Fibroblast of skin of back (primary cell): Measurements from ENCODE around the gene RCHY1. TPM values are rescaled to one million over a fixed set of nuclear protein-coding genes. Genes with fewer than 3 reads are reported as not detected.
"Not testable (repeated sequence)": the region's sequence is repeated elsewhere in the genome, so short reads cannot be mapped to it uniquely, and the experiment has no call there.

Source experiments
- DNase-seq: peaks from one replicate; pipeline ENCODE4 v3.0.0-alpha.2; 2013
- polyA plus RNA-seq, 2 experiments: library from polyadenylated mRNA; unstranded; fragments of 120-200 nt; gene quantifications; one replicate each; pipeline ENCODE4 v1.2.1, GENCODE V29; 2013; ENCODE audit not compliant: insufficient read length in 2 of 2

RCHY1 gene
- 12.5 TPM for polyA plus RNA-seq (2013, experiment 1 of 2; ENCODE audit: insufficient read length)
- 9.4 TPM for polyA plus RNA-seq (2013, experiment 2 of 2; ENCODE audit: insufficient read length)

DNA sequence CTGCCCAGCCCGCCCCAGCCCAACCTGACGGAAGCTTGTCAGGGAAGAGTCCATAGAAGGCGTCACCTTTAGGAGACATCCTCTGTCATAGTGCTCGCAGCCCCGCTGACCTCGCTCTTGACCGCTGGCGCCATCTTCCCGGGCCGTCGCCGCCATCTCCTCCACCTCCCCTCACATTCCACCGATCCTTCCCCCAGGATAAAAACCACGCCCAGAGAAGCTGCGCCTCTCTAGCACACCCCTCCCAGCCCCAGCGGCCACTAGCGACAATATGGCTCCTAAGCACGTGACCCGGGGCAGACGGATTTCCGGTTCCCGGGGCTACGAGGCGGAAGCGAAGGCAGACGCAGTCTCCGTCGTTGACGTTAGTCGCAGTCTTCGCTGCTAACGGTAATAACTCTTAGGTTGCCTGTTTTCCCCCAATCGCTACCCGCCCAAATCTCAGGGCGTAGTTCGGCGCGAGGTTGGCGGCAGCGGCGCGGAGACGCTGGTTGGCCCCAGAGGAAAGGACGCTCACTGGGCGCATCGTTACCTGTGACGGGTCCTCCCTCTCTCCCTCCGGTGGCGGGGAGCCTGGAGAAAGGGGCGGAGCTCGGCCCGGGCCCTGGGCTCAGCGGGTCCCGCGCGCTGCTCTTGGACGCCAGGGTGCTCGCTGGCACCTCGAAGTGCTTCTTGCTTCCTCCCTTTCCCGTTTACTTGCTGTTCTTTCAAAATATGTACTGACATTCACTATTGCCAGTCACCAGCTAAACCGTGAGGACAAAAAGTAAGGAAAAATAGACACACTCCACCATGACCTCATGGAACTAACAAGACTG lies at the start of gene RCHY1, which contains the start of gene THAP6:
RCHY1 (minus strand) TSS at position 273 of the 818 bp plus-strand sequence; CDS start at position 156, 117 bp downstream.
THAP6 (plus strand) TSS at position 343 of the 818 bp plus-strand sequence. CDS start 980 bp downstream, outside the sequence.
- peak; percentile 97 for DNase-seq

DNA sequence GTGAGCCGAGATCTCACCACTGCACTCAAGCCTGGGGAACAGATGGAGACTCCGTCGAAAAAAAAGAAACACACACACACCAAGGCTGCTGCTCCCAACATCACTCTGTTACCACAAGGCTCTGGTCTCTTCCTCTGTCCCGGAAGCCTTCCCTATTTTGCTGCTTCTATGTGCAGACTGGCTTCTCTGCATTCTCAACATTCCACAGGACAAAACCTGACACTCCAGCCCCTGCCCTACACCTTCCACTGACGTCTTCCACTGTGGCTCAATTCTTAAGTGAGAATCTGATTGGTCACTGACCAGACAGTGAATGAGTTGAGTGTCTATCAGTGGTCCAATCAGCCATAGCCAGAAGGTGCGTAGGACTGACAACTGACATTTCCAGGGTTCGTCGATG lies 47.6 kb upstream of the RCHY1 start:
- DNase-seq = no peak

DNA sequence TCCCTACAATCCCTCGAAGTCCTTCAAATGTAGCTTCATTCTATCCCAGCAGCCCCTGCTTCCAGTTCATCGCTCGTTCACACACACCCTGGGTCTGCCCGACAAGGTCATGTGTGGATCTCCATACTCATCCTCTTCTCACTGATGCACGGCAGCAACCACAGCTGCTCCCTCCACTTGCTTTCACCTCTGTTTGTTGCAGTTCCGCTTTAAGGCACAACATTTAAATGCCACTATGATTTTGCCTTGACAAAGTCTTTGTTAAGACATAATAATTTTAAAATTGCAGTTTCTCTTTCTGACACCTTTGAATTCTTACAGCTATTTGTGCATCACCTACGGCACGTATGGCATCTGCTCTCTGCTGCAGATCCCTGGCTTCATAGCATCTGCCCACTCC lies 43.5 kb upstream of the RCHY1 start:
- no peak for DNase-seq

DNA sequence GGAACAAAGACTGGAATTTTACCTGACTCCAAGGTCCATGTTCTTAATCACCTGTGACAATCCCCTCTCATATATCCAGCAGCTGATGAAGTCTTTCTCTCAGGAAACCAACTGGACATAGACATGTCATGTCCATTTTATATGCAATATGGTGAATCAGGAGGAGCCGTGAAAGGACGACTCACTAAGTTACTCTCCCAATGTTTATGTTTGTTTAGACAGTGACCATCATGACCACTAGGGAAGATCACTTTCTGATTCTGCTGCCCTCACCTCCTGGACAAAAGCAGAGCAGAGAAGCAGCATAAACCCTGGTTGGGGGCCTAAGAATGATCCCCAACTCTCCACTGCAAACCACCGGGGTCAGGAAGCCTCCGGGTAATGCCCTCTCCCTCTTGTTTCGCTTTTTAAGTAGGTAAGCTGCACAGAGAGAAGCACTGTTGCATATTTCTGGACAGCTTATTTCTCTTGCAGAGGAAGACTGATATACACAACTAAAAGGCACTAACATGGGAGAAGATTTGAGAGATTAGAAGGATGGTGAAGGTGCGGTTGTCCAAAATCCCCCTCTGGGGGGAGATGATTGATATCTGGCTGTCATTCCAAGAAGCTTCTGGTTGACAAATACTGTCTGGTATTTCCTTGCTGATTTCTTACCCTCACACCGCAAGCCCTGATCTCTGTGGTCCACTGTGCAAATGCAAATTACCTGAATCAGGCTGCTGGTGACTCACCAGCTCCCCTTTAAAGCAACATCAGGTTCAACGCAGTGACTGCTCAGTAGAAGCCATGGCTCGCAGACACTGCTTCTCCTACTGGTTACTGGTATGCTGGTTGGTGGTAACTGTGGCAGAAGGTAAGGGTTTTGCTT lies 41.3 kb upstream of the RCHY1 start, which contains the start of gene ODAPH:
ODAPH (plus strand) TSS at position 773 of the 871 bp plus-strand sequence; CDS start at position 790, 17 bp downstream.
- DNase-seq = peak; percentile 2

DNA sequence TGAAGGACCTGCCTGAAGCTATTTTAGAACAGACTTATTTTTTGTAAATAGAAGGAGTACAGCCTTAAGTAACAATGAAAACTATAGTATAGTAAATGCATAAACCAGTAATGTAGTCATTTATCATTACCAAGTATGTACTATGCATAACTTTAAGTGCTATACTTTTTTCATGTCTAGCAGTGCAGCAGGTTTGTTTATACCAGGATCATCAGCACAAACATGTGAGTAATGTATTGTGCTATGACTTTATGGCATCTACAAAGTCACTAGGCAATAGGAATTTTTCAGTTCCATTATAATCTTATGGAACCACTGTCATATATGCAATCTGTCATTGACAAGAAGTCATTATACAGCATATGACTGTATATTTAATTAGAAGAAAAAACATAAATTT lies 38.2 kb upstream of the RCHY1 start:
- DNase-seq = no peak

DNA sequence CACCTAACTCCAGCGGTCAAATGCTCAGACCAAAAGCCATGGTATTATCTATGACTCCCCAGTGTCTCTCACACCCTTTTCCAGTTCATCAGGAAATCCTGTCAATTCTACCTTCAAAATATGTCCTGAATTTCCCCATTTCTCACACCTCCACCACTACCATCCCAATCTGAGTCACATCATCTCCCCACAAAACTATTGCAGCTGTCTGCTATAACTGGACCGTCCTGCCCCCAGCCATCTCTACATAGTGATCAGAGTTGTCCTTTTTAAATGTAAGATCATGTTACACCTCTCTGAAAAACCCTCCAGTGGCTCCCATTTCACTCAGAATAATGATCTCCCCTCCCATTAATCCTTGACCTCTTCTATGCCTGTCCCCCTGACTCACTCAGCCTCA lies 34.8 kb upstream of the RCHY1 start:
- DNase-seq = no peak

DNA sequence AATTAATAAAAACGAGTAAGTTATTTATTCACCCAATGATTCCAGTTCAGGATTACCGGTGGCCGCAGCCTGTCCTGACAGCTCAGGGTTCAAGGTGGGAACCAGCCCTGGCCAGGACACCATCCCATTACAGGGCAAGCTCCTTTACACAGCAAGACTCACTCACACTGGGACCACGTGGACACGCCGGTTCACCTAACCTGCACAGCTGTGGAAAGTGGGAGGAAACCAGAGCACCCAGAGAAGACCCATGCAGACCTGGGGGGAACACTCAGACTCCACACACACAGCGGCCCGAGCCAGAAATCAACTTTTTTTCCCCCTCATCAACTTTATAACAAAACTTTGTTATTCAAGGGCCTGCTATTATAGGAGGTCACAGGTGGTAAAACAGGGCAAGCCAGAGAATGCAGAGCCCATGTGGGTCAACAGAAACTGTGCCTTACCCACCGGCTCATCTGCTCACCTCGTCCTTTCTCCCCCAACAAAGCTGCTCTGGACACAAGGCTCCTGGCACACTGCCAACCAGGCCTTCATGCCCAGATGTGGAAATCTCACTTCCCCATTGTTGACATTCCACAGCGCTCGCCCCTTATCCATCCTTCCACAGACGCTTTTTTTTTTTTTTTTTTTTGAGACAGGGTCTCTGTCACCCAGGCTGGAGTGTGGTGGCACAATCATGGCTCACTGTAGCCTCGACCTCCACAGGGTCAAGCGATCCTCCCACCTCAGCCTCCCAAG lies 33.6 kb upstream of the RCHY1 start:
- DNase-seq = peak; percentile 32

DNA sequence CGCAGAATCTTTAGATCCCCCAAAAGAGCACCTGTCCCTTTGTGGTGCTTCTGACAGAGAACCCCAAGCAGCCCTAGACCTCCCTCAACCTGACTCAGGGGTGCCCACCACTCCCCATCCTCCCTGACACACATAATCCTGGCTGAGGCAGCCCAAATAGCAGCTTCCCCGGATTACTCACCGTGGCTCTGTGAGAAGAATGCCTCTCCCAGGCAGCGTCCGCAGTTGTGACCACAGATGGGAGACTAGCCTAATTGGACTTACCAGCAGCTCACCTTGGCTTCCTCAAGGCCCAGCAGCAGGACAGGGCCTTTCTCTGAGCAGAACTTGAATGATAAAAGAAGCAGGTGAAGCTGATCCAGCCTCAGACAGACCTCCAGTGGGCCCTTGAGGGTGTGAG lies 31.3 kb upstream of the RCHY1 start:
- peak; percentile 41 for DNase-seq

DNA sequence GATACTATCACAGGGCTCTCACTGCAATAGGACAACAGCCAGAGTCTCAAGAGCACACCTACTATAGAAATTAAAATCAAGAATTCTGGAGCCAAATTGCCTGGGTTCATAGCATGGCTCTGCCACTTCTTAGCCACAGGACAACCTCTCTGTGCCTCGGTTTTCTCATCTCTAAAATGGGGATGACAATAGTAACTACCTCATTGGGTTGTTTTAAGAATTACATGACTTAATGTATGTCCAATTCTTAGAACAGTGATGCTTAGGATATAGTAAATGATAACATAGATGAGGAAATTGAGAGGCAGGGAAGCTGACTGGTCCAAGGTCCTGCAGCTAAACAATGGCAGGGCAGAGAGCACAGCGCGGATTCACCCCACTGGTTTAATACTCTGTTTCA lies 30.7 kb upstream of the RCHY1 start:
- DNase-seq = no peak

DNA sequence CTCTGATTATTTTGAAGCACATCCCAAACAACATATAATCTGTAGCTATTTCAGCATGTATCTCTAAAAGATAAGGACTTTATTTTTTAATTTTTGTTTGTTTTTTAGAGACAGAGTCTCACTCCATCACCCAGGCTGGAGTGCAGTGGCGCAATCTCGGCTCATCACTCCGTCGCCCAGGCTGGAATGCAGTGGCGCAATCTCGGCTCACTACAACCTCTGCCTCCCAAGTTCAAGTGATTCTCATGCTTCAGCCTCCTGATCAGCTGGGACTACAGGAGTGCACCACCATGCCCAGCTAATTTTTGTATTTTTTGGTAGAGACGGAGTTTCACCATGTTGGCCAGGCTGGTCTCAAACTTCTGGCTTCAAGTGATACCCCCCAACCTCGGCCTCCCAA lies 30.0 kb upstream of the RCHY1 start:
- DNase-seq = not testable (repeated sequence)

DNA sequence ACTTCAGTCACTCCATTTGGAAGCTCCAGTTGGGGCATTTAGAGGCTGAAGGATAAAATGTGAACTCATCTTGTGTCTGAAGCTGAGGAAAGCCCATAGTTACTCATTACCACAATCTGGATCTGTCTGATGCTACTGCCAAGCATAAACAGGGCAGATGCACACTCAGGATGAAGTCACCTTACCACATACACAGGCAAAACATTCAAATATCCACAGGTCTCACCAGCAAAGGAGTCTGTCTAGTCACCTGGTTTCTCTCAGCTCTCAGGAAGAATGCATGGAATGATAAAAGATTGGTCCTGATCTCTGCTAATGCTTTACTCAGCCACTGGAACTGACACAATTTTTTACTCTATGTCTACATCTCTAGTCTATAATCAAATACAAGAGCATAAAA lies 28.6 kb upstream of the RCHY1 start:
- DNase-seq = peak; percentile 51

DNA sequence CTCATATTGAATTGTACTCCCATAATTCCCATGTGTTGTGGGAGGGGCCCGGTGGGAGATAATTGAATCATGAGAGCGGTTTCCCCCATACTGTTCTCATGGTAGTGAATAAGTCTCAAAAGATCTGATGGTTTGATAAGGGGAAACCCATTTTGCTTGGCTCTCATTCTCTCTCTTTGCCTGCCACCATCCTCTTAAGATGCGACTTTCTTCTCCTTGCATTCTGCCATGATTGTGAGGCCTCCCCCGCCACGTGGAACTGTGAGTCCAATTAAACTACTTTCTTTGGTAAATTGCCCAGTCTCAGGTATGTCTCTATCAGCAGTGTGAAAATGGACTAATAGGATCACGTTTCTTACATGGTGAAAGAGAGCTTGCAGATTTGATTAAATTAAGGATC lies 23.1 kb upstream of the RCHY1 start:
- not testable (repeated sequence) for DNase-seq

DNA sequence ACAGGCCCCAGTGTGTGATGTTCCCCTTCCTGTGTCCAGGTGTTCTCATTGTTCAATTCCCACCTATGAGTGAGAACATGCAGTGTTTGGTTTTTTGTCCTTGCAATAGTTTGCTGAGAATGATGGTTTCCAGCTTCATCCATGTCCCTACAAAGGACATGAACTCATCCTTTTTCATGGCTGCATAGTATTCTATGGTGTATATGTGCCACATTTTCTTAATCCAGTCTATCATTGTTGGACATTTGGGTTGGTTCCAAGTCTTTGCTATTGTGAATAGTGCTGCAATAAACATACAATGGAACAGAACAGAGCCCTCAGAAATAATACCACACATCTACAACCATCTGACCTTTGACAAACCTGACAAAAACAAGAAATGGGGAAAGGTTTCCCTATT lies 19.7 kb upstream of the RCHY1 start:
- DNase-seq = not testable (repeated sequence)

DNA sequence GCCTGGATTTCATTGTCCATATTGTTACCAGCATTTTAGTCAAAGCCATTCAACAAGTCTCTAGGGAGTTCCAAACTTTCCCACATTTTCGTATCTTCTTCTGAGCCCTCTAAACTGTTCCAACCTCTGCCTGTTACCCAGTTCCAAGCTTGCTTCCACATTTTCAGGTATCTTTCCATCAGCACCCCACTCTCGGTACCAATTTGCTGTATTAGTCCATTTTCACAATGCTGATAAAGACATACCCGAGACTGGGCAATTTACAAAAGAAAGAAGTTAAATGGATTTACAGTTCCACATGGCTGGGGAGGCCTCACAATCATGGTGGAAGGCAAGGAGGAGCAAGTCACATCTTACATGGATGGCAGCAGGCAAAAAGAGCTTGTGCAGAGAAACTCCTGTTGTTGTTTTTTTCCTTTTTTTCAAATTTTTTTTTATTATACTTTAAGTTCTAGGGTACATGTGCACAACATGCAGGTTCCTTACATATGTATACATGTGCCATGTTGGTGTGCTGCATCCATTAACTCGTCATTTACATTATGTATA lies 19.2 kb upstream of the RCHY1 start:
- DNase-seq = not testable (repeated sequence)

DNA sequence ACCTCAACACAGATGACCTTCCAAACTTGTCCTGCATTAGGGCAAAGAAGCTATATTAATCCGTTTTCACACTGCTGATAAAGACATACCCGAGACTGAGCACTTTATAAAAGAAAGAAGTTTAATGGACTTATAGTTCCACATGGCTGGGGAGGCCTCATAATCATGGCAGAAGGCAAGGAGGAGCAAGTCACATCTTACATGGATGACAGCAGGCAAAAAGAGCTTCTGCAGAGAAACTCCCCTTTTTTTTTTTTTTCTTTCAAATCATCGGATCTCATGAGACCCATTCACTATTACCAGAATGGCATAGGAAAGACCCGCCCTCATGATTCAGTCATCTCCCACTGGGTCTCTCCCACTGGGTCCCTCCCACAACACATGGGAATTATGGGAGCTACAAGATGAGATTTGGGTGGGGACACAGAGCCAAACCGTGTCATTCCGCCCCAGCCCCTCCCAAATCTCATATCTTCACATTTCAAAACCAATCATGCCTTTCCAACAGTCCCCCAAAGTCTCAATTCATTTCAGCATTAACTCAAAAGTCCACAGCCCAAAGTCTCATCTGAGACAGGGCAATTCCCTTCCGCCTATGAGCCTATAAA lies 17.4 kb upstream of the RCHY1 start:
- not testable (repeated sequence) for DNase-seq

DNA sequence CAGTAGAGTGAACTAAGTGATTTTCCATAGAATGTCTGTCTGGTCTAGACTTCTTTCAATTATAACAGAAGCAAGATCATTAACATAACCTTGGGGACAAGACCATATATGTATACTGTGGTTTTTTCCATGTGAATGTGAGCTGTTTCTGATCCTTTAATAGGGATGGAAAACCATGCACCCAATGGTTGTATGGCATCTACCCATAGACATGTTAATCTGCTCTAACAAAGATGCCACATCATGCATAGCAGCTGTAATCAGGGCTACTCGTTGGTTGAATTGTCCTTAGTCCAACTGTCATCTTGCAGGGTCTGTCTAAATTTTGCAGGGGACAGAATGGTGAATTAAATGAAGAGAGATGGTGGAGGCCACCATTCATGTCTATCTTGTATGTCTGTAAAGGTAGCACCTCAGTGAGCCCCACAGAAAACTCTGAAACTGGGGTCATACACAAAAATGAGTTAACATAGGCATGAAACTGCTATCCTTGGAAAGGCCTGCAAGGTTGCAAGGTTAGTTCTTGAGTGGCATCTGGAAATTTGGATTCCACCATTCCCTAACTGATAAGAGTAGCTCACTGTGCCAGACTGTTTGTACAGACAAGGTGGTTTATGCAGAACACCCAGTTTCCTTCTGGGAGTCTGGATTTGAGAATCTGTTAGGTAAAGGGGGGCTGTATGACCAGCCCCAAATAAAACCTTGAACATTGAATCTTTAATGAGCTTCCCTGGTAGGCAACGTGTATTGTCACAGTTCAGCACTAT lies 16.5 kb upstream of the RCHY1 start:
- DNase-seq = no peak

DNA sequence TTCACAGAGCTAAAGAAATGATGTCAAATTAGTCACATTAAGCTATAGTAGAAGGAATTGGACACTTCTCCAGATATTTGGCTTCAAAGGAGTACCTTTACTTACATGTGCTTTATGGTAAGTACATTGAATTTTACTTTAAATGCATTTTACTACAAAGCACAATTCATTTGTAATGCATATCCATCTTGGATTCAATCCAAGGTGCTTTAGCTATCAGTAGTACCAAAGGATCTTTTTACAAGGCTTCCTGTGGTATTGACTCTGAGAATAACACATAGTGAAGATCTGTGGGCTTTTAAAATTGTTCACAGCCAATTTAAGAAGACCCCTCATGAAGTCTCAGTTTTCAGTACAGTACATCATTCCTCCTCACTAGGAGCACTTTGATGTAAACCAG lies 13.3 kb upstream of the RCHY1 start:
- no peak for DNase-seq

DNA sequence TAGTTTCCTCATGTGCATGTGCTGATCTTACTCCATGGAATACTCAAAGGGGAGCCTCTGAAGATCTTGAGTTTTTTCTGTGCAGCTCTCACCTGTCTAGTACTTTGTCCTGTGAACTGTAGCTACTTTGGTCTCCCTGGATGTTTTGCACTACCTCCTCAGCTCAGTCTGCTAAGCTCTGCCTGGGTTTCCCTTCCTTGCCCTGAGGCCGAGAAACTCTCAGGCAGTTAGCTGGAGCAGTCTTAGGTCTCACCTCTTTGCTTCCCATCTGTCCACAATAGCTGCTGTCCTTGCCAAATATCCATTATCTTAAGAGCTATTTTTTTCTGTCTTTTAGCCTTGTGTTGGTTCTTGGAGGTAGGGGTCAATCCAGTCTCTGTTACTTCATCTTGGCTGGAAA lies 11.7 kb upstream of the RCHY1 start:
- no peak for DNase-seq

DNA sequence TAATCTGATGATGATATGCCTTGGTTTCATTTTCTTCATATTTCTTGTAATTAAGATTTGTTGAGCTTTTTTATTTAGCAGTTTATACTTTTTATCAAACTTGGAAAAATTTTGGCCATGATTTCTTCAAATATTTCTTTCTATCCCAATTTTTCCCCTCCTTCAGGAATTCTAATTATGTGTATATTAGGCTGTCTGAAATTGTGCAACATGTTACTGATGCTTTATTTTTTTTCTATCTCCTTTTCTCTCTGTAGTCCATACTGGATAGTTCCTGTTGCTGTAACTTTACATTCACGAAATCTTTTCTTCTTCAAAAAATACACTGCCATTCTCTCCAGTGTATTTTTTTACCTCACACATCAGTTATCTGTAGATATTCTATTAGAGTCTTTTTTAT lies 10.9 kb upstream of the RCHY1 start:
- DNase-seq = no peak

DNA sequence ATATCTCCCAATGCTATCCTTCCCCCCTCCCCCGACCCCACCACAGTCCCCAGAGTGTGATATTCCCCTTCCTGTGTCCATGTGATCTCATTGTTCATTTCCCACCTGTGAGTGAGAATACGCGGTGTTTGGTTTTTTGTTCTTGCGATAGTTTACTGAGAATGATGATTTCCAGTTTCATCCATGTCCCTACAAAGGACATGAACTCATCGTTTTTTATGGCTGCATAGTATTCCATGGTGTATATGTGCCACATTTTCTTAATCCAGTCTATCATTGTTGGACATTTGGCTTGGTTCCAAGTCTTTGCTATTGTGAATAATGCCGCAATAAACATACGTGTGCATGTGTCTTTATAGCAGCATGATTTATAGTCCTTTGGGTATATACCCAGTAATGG lies 5.2 kb upstream of the RCHY1 start:
- not testable (repeated sequence) for DNase-seq

DNA sequence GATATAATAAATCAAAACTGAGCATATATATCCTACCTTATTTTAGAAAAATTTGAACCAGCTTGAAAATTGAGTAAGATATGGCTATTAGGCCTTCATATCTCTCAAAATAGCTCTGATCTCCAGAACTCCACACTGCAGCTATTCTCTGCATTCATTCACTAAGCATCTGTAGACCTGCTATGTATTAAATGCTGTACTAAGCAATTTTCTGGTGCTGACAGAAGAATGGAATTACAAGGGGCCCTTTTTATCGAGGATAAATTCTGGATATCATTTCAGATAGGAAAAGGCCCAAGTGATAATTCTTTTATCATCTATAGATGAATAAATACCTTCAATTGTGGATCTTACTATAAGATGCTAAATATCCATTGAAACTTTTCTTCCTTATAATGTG lies 1.9 kb upstream of the RCHY1 start:
- DNase-seq = no peak
